SK-N-SH (cell line): ENCODE results near the gene PXYLP1. TPM values are rescaled to one million over a fixed set of nuclear protein-coding genes. Genes with fewer than 3 reads are reported as not detected.

Source experiments
- CTCF ChIA-PET: fragments of 300-600, 350-600 bp; formaldehyde crosslinking; extraction: SDS; loops from one replicate; lab custom pipeline; 2021; lab: Yijun Ruan, JAX
- POLR2A ChIA-PET: fragments of 350-600 bp; sonication (Branson Sonifier 250); formaldehyde crosslinking; extraction: SDS; loops from one replicate; lab custom pipeline; 2020; ENCODE audit warnings: antibody characterized with exemption, inconsistent platforms; lab: Yijun Ruan, JAX
- DNase-seq: peaks from one replicate; pipeline ENCODE4 v3.0.0; 2012
- H2AFZ ChIP-seq: fragments of 200-600 bp; sonication (generic); 2 replicates; pipeline ENCODE4 v1.8.1; 2016; ENCODE audit warnings: antibody characterized with exemption, mild to moderate bottlenecking, low read depth
- H3F3A ChIP-seq: fragments of 200-600 bp; sonication (generic); replicated peaks from 2 replicates; pipeline ENCODE3; 2016; ENCODE audit warnings: antibody characterized with exemption, mild to moderate bottlenecking; ENCODE audit not compliant: insufficient read depth
- H3K27ac ChIP-seq, 2 experiments: fragments of 200-500 bp in 1 of 2; fragments of 200-600 bp in 1 of 2; sonication (Bioruptor generic) in 1 of 2; sonication (generic), shearing (Covaris generic) in 1 of 2; 2 replicates each; pipeline versions ENCODE4 v1.5.1 to v1.6.1; 2014 to 2016; ENCODE audit warnings: low read depth in 2 of 2, inconsistent platforms in 1 of 2, low read length in 1 of 2, mild to moderate bottlenecking in 1 of 2, mixed read lengths in 1 of 2
- H3K27me3 ChIP-seq: fragments of 200-600 bp; sonication (generic), shearing (Covaris generic); 2 replicates; pipeline ENCODE4 v1.6.1; 2016; ENCODE audit warnings: mixed run types; ENCODE audit not compliant: insufficient read depth
- H3K36me3 ChIP-seq, 2 experiments: fragments of 200-500 bp in 1 of 2; fragments of 200-600 bp in 1 of 2; sonication (Bioruptor generic) in 1 of 2; sonication (generic) in 1 of 2; replicated peaks in 1 of 2; 2 replicates each; pipeline versions ENCODE3 to v1.5.1; 2014 to 2016; ENCODE audit warnings: low read length in 1 of 2, mild to moderate bottlenecking in 1 of 2; ENCODE audit not compliant: insufficient read depth in 2 of 2, control insufficient read depth in 1 of 2
- H3K4me1 ChIP-seq, 2 experiments: fragments of 200-500 bp in 1 of 2; fragments of 200-600 bp in 1 of 2; sonication (Bioruptor generic) in 1 of 2; sonication (generic), shearing (Covaris generic) in 1 of 2; 2 replicates each; pipeline versions ENCODE4 v1.5.1 to v1.6.1; 2014 to 2016; ENCODE audit warnings: low read depth in 1 of 2, low read length in 1 of 2, mixed run types in 1 of 2; ENCODE audit not compliant: insufficient read depth in 2 of 2, control insufficient read depth in 1 of 2
- H3K4me2 ChIP-seq: fragments of 200-600 bp; sonication (generic), shearing (Covaris generic); 2 replicates; pipeline ENCODE4 v1.6.1; 2017; ENCODE audit warnings: mixed run types
- H3K4me3 ChIP-seq, 2 experiments: fragments of 200-500 bp in 1 of 2; fragments of 200-600 bp in 1 of 2; sonication (Bioruptor generic) in 1 of 2; sonication (generic), shearing (Covaris generic) in 1 of 2; 2 replicates each; pipeline versions ENCODE4 v1.5.1 to v1.8.1; 2014 to 2016; ENCODE audit warnings: low read depth in 2 of 2, inconsistent platforms in 1 of 2, low read length in 1 of 2, mild to moderate bottlenecking in 1 of 2, mixed read lengths in 1 of 2, moderate library complexity in 1 of 2
- H3K79me2 ChIP-seq: fragments of 200-600 bp; sonication (generic); 2 replicates; pipeline ENCODE4 v1.8.1; 2017; ENCODE audit warnings: mild to moderate bottlenecking; ENCODE audit not compliant: insufficient read depth
- H3K9ac ChIP-seq: fragments of 200-600 bp; sonication (generic); 2 replicates; pipeline ENCODE4 v1.6.1; 2017; ENCODE audit warnings: mixed run types
- H3K9me2 ChIP-seq: fragments of 200-600 bp; sonication (generic); 2 replicates; pipeline ENCODE4 v1.6.1; 2017; ENCODE audit warnings: mixed run types
- H3K9me3 ChIP-seq: fragments of 200-600 bp; sonication (generic); 2 replicates; pipeline ENCODE4 v1.6.1; 2017; ENCODE audit warnings: mixed run types, mild to moderate bottlenecking, moderate library complexity
- H4K20me1 ChIP-seq: fragments of 200-600 bp; sonication (generic); 2 replicates; pipeline ENCODE4 v1.6.1; 2017; ENCODE audit warnings: mild to moderate bottlenecking, mixed run types; ENCODE audit not compliant: insufficient read depth
- EP300 ChIP-seq, 2 experiments: IDR thresholded peaks; 2 replicates each; pipeline versions ENCODE4 v1.4.0 to v1.6.1; 2012; ENCODE audit warnings: borderline replicate concordance in 1 of 2, low read depth in 1 of 2, low read length in 1 of 2
- FOXM1 ChIP-seq: IDR thresholded peaks from 2 replicates; pipeline ENCODE4 v1.4.0; 2012; ENCODE audit warnings: low read depth, mild to moderate bottlenecking
- GABPA ChIP-seq: IDR thresholded peaks from 2 replicates; pipeline ENCODE4 v1.4.0; 2012; ENCODE audit warnings: low read depth, mild to moderate bottlenecking
- JUND ChIP-seq: IDR thresholded peaks from 2 replicates; pipeline ENCODE4 v1.4.0; 2012
- MAX ChIP-seq: IDR thresholded peaks from 2 replicates; pipeline ENCODE4 v1.4.0; 2012; ENCODE audit warnings: low read depth
- MEF2A ChIP-seq: IDR thresholded peaks from 2 replicates; pipeline ENCODE4 v1.4.0; 2012; ENCODE audit warnings: low read depth, borderline replicate concordance
- NFIC ChIP-seq: IDR thresholded peaks from 2 replicates; pipeline ENCODE4 v1.4.0; 2012; ENCODE audit warnings: borderline replicate concordance
- NRF1 ChIP-seq: IDR thresholded peaks from 2 replicates; pipeline ENCODE4 v1.6.1; 2012; ENCODE audit warnings: low read depth, mild to moderate bottlenecking, low read length
- SMC3 ChIP-seq: IDR thresholded peaks from 2 replicates; pipeline ENCODE4 v1.6.1; 2012; ENCODE audit warnings: low read depth, low read length, improper control_type of control experiment
- USF1 ChIP-seq: IDR thresholded peaks from 2 replicates; pipeline ENCODE4 v1.4.0; 2012; ENCODE audit warnings: low read depth, borderline replicate concordance
- USF2 ChIP-seq: fragments of 150-350 bp; IDR thresholded peaks from 2 replicates; pipeline ENCODE4 v1.6.1; 2017; ENCODE audit warnings: antibody characterized with exemption, low read length, low read depth, borderline replicate concordance
- YY1 ChIP-seq: IDR thresholded peaks from 2 replicates; pipeline ENCODE4 v1.4.0; 2012; ENCODE audit warnings: low read depth, mild to moderate bottlenecking
- ZBTB33 ChIP-seq: IDR thresholded peaks from 2 replicates; pipeline ENCODE4 v1.4.0; 2012; ENCODE audit warnings: low read depth, borderline replicate concordance
- WGBS: methylation state at CpG from one replicate; pipeline ENCODE4 v1.1.6; 2017; ENCODE audit warnings: low lambda C conversion rate; 5-methylcytosine and 5-hydroxymethylcytosine counted together
- polyA plus RNA-seq, 3 experiments: library from polyadenylated mRNA; depleted of rRNA; stranded (reverse); fragments of >200 nt; gene quantifications; 2 replicates each; pipeline ENCODE4 v1.2.3, GENCODE V29; 2012

PXYLP1 gene
- polyA plus RNA-seq, 1 of the 3 experiments (the other 2 are of a cell fraction), result 8.6 TPM

- TF ChIP-seq YY1 (no peak), GABPA (no peak), NFIC (no peak), MEF2A (no peak), NRF1 (no peak), MAX (no peak), EP300 (IDR thresholded peaks at IDR 0.05; ENCODE audit: borderline replicate concordance in 1 of 2, low read depth in 1 of 2, low read length in 1 of 2) (no peak), ZBTB33 (no peak), SMC3 (no peak), JUND (no peak), USF1 (no peak), USF2 (no peak), FOXM1 (no peak)
- TF ChIP-seq, all 33 proteins: peak for 0
- Histone ChIP-seq H3K27ac (no peak overlapping the region), H3K9me3 (no peaks in the 10 kb centered on the region), H3K9me2 (no peaks in the 10 kb centered on the region), H3K79me2 (no peaks in the 10 kb centered on the region), H3F3A (no peaks in the 10 kb centered on the region), H4K20me1 (no peaks in the 10 kb centered on the region), H3K27me3 (no peaks in the 10 kb centered on the region), H3K9ac (no peak overlapping the region), H3K4me2 (no peak overlapping the region), H3K4me1 (peaks cover 0 to 3% of the 10 kb centered on the region in 2 experiments; a peak in 1 of 4 replicates), H2AFZ (no peak overlapping the region), H3K36me3 (no peaks in the 10 kb centered on the region), H3K4me3 (no peak overlapping the region)
- ChIA-PET CTCF (interaction anchor here (0.6 to 2.8 kb wide), 4 partner anchors 26 to 234 kb away, joined by 3 to 9 read pairs (median 5); no protein-coding TSS in a partner anchor), POLR2A (interaction anchor here (0.7 kb wide), 1 partner anchor 276 kb away, joined by 4 read pairs; no protein-coding TSS in a partner anchor)
- WGBS, result 34% methylated on average over 2 of the region's 2 CpGs
- no peak for DNase-seq
These were observed 13.3 kb upstream of the PXYLP1 start for GRCh38 chr3:141218162-141218835.
